GM23338 (cell line): ENCODE data around the gene MARCHF9. TPM values are rescaled to one million over a fixed set of nuclear protein-coding genes. Genes with fewer than 3 reads are reported as not detected.

Experiments
- ATAC-seq: fragments of 200-7000 bp; cut with Tn5 transposase; 3 replicates; pipeline ENCODE4 v1.9.1; 2020
- DNase-seq: peaks from one replicate; pipeline ENCODE4 v3.0.0-alpha.2; 2015; ENCODE audit warnings: low spot score
- H2AFZ ChIP-seq: fragments of 200-600 bp; sonication (generic); 2 replicates; pipeline ENCODE4 v1.8.0; 2016; ENCODE audit warnings: antibody characterized with exemption, mild to moderate bottlenecking, moderate library complexity
- H3F3A ChIP-seq: fragments of 200-600 bp; sonication (generic); replicated peaks from 2 replicates; pipeline ENCODE4 v1.8.0; 2017; ENCODE audit warnings: antibody characterized with exemption, mixed run types, low read depth
- H3K27ac ChIP-seq: fragments of 200-600 bp; sonication (generic); 2 replicates; pipeline ENCODE4 v1.6.1; 2016; ENCODE audit warnings: low read depth
- H3K27me3 ChIP-seq: fragments of 200-600 bp; sonication (generic); 2 replicates; pipeline ENCODE4 v1.8.0; 2016; ENCODE audit warnings: mild to moderate bottlenecking, mixed run types, moderate library complexity; ENCODE audit not compliant: insufficient read depth
- H3K36me3 ChIP-seq: fragments of 200-600 bp; sonication (generic); 2 replicates; pipeline ENCODE4 v1.8.0; 2016; ENCODE audit warnings: mild to moderate bottlenecking; ENCODE audit not compliant: insufficient read depth
- H3K4me1 ChIP-seq: fragments of 200-600 bp; sonication (generic); 2 replicates; pipeline ENCODE4 v1.8.0; 2016; ENCODE audit warnings: mild to moderate bottlenecking, moderate library complexity; ENCODE audit not compliant: insufficient read depth
- H3K4me2 ChIP-seq: fragments of 200-600 bp; sonication (generic); 2 replicates; pipeline ENCODE4 v1.7.1; 2017; ENCODE audit warnings: mixed run types
- H3K4me3 ChIP-seq: fragments of 200-600 bp; sonication (generic); 2 replicates; pipeline ENCODE4 v1.6.1; 2016; ENCODE audit warnings: mixed run types
- H3K79me2 ChIP-seq: fragments of 200-600 bp; sonication (generic); replicated peaks from 2 replicates; pipeline ENCODE4 v1.8.0; 2017; ENCODE audit warnings: mild to moderate bottlenecking; ENCODE audit not compliant: insufficient read depth
- H3K9me2 ChIP-seq: fragments of 200-600 bp; sonication (generic); 2 replicates; pipeline ENCODE4 v1.8.0; 2017; ENCODE audit not compliant: insufficient read depth
- H4K20me1 ChIP-seq: fragments of 200-600 bp; sonication (generic); replicated peaks from 2 replicates; pipeline ENCODE4 v1.8.0; 2017; ENCODE audit warnings: mild to moderate bottlenecking; ENCODE audit not compliant: insufficient read depth
- H3K27ac Mint-ChIP-seq: 2 replicates; pipeline ENCODE4 v1.8.0; 2020; ENCODE audit warnings: inconsistent platforms, mild to moderate bottlenecking, moderate library complexity, mixed read lengths
- H3K27me3 Mint-ChIP-seq: 3 replicates; pipeline ENCODE4 v1.8.0; 2022; ENCODE audit warnings: low read depth, mild to moderate bottlenecking, moderate library complexity, mixed read lengths, inconsistent platforms; ENCODE audit not compliant: insufficient read depth, poor library complexity
- H3K36me3 Mint-ChIP-seq: 3 replicates; pipeline ENCODE4 v1.8.0; 2021; ENCODE audit warnings: low read depth, mild to moderate bottlenecking, inconsistent platforms, moderate library complexity, mixed read lengths
- H3K4me1 Mint-ChIP-seq: 3 replicates; pipeline ENCODE4 v1.8.0; 2020; ENCODE audit warnings: mild to moderate bottlenecking, inconsistent platforms, mixed read lengths
- H3K4me3 Mint-ChIP-seq: 3 replicates; pipeline ENCODE4 v1.8.0; 2021; ENCODE audit warnings: moderate library complexity, mild to moderate bottlenecking, inconsistent platforms, mixed read lengths
- H3K9me3 Mint-ChIP-seq: 3 replicates; pipeline ENCODE4 v1.8.0; 2020; ENCODE audit warnings: moderate library complexity, mild to moderate bottlenecking, inconsistent platforms, mixed read lengths
- CREB1 ChIP-seq: fragments of 250-450 bp; sonication (Bioruptor Pico); IDR thresholded peaks from 2 replicates; pipeline ENCODE4 v1.5.0; 2020; ENCODE audit warnings: low read depth, mild to moderate bottlenecking, moderate library complexity
- ETS1 ChIP-seq: IDR thresholded peaks from 2 replicates; pipeline ENCODE4 v1.6.1; 2016; ENCODE audit warnings: antibody characterized with exemption
- EZH2 ChIP-seq: fragments of 200-600 bp; sonication (generic); IDR thresholded peaks from one replicate; pipeline ENCODE4 v1.8.0; 2017; ENCODE audit warnings: antibody characterized with exemption, mild to moderate bottlenecking, low read depth; ENCODE audit not compliant: unreplicated experiment
- JUNB ChIP-seq: IDR thresholded peaks from one replicate; pipeline ENCODE4 v1.6.1; 2016; ENCODE audit warnings: antibody characterized with exemption; ENCODE audit not compliant: unreplicated experiment
- NANOG ChIP-seq: IDR thresholded peaks from 2 replicates; pipeline ENCODE4 v1.6.1; 2016; ENCODE audit warnings: antibody characterized with exemption, borderline replicate concordance
- POLR2AphosphoS5 ChIP-seq: IDR thresholded peaks from 2 replicates; pipeline ENCODE4 v1.6.1; 2016; ENCODE audit warnings: antibody characterized with exemption, low read depth
- STAT1 ChIP-seq: IDR thresholded peaks from one replicate; pipeline ENCODE4 v1.6.1; 2016; ENCODE audit warnings: antibody characterized with exemption; ENCODE audit not compliant: unreplicated experiment
- ZNF462 ChIP-seq: fragments of 250-450 bp; sonication (Bioruptor Pico); IDR thresholded peaks from 2 replicates; pipeline ENCODE4 v1.5.0; 2020; ENCODE audit warnings: mild to moderate bottlenecking, moderate library complexity
- polyA plus RNA-seq: library from polyadenylated mRNA; unstranded; fragments of >200 nt; fragmentation: Nextera tagmentation; extraction: Ambion mirVana; gene quantifications from 2 replicates; pipeline ENCODE4 v1.2.1, GENCODE V29; 2016
- total RNA-seq: library from RNA; depleted of rRNA; stranded (reverse); fragments of >200 nt; shearing (Covaris generic); gene quantifications from 2 replicates; pipeline ENCODE4 v1.2.3, GENCODE V29; 2014
- TF ChIP-seq, protein P1 (sequence below): IDR thresholded peaks from one replicate; pipeline ENCODE4 v1.6.1; 2018; ENCODE audit warnings: antibody characterized with exemption; ENCODE audit not compliant: unreplicated experiment
- TF ChIP-seq, protein P2 (sequence below), 2 experiments: fragments of 200-600 bp in 1 of 2; sonication (generic) in 1 of 2; conservative IDR thresholded peaks; 2 replicates each; pipeline versions ENCODE4 v1.5.1 to v1.6.1; 2016 to 2017; ENCODE audit warnings: antibody characterized with exemption in 2 of 2, low read depth in 2 of 2, mild to moderate bottlenecking in 2 of 2, moderate library complexity in 1 of 2

The MARCHF9 gene
- total and polyA plus RNA-seq, 2 experiments from 2014 or later: 2.9 to 3.3 TPM

GRCh38 chr12:57717131-57717530, 37.8 kb upstream of the MARCHF9 start (continued):
- TF ChIP-seq POLR2AphosphoS5: no peak
- no peak for TF ChIP-seq NANOG
- TF ChIP-seq, protein P1, sequence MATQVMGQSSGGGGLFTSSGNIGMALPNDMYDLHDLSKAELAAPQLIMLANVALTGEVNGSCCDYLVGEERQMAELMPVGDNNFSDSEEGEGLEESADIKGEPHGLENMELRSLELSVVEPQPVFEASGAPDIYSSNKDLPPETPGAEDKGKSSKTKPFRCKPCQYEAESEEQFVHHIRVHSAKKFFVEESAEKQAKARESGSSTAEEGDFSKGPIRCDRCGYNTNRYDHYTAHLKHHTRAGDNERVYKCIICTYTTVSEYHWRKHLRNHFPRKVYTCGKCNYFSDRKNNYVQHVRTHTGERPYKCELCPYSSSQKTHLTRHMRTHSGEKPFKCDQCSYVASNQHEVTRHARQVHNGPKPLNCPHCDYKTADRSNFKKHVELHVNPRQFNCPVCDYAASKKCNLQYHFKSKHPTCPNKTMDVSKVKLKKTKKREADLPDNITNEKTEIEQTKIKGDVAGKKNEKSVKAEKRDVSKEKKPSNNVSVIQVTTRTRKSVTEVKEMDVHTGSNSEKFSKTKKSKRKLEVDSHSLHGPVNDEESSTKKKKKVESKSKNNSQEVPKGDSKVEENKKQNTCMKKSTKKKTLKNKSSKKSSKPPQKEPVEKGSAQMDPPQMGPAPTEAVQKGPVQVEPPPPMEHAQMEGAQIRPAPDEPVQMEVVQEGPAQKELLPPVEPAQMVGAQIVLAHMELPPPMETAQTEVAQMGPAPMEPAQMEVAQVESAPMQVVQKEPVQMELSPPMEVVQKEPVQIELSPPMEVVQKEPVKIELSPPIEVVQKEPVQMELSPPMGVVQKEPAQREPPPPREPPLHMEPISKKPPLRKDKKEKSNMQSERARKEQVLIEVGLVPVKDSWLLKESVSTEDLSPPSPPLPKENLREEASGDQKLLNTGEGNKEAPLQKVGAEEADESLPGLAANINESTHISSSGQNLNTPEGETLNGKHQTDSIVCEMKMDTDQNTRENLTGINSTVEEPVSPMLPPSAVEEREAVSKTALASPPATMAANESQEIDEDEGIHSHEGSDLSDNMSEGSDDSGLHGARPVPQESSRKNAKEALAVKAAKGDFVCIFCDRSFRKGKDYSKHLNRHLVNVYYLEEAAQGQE: no peak
- TF ChIP-seq, protein P2, sequence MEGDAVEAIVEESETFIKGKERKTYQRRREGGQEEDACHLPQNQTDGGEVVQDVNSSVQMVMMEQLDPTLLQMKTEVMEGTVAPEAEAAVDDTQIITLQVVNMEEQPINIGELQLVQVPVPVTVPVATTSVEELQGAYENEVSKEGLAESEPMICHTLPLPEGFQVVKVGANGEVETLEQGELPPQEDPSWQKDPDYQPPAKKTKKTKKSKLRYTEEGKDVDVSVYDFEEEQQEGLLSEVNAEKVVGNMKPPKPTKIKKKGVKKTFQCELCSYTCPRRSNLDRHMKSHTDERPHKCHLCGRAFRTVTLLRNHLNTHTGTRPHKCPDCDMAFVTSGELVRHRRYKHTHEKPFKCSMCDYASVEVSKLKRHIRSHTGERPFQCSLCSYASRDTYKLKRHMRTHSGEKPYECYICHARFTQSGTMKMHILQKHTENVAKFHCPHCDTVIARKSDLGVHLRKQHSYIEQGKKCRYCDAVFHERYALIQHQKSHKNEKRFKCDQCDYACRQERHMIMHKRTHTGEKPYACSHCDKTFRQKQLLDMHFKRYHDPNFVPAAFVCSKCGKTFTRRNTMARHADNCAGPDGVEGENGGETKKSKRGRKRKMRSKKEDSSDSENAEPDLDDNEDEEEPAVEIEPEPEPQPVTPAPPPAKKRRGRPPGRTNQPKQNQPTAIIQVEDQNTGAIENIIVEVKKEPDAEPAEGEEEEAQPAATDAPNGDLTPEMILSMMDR (conservative IDR thresholded peaks at IDR 0.05; ENCODE audit: low read depth in 2 of 2): no peak
- TF ChIP-seq ETS1: no peak
- no peak for TF ChIP-seq STAT1
- TF ChIP-seq JUNB: no peak

DNA sequence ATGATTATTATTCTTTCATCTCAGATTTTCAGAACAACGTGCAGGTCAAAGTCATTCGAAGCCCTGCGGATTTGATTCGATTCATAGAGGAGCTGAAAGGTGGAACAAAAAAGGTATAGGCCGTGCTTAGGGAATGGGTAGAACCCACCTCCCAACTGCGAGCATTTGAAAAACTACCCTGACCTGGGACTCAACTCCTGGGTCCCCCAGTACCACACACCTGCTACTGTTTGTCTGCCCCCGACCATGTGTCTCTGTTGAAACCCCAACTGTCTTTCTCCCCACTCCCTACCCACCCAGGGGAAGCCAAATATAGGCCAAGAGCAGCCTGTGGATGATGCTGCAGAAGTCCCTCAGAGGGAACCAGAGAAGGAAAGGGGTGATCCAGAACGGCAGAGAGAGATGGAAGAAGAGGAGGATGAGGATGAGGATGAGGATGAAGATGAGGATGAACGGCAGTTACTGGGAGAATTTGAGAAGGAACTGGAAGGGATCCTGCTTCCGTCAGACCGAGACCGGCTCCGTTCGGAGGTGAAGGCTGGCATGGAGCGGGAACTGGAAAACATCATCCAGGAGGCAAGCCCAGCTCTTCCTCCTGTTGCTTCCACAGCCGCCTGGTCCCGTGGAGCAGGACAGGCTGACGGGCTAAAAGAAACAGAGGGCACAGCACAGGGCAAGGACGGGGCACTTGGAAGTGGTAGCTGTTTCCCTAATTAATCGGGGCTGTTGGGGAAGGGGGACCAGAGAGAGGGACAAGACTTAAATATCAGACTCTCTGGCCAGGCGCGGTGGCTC, 36.9 kb upstream of the MARCHF9 start:
- no peak overlapping the region; the same call in 2 of the 3 replicates for H3K4me3 Mint-ChIP-seq
- no peak for DNase-seq
- no peak overlapping the region for H2AFZ ChIP-seq
- ATAC-seq: no peak
- H3K4me1 ChIP-seq: no peaks in the 10 kb centered on the region
- H3K27ac ChIP-seq: no peak overlapping the region
- H3K4me1 Mint-ChIP-seq: no peaks in the 10 kb centered on the region; the same call in 1 of the 3 replicates
- H3K79me2 ChIP-seq: no peaks in the 10 kb centered on the region
- H3K27me3 Mint-ChIP-seq: peaks cover 4% of the 10 kb centered on the region
- no peak overlapping the region for H3K27ac Mint-ChIP-seq
- no peak overlapping the region for H3K4me2 ChIP-seq
- peaks cover 15% of the 10 kb centered on the region for H3K36me3 Mint-ChIP-seq
- peaks cover 3% of the 10 kb centered on the region; the same call in 1 of the 2 replicates for H3K27me3 ChIP-seq
- H3F3A ChIP-seq: no peaks in the 10 kb centered on the region
- no peaks in the 10 kb centered on the region for H3K9me3 Mint-ChIP-seq
- H3K4me3 ChIP-seq: no peak overlapping the region
- H3K36me3 ChIP-seq: peaks cover 6% of the 10 kb centered on the region; the same call in 1 of the 2 replicates
- H4K20me1 ChIP-seq: no peaks in the 10 kb centered on the region
- no peaks in the 10 kb centered on the region for H3K9me2 ChIP-seq
- no peak for TF ChIP-seq CREB1
- no peak for TF ChIP-seq EZH2
- no peak for TF ChIP-seq ZNF462 (CRISPR knock-in tag)
